HEK293 (cell line): Measurements from ENCODE around the gene DNAH9.

Experiments used
- GLI4 ChIP-seq: fragments of 450-650 bp; formaldehyde crosslinking; IDR thresholded peaks from 2 replicates; pipeline ENCODE4 v1.5.1; 2016; ENCODE audit warnings: missing biosample characterization, missing genetic modification characterization
- MEIS1 ChIP-seq: sonication (generic); formaldehyde crosslinking; IDR thresholded peaks from 2 replicates; pipeline ENCODE4 v1.8.1; 2022; ENCODE audit warnings: missing genetic modification reagents, mild to moderate bottlenecking, borderline replicate concordance
- MYNN ChIP-seq: fragments of 450-650 bp; formaldehyde crosslinking; IDR thresholded peaks from 2 replicates; pipeline ENCODE4 v1.5.1; 2016; ENCODE audit warnings: missing biosample characterization, missing genetic modification characterization, borderline replicate concordance
- PRDM2 ChIP-seq: fragments of 450-650 bp; formaldehyde crosslinking; IDR thresholded peaks from 2 replicates; pipeline ENCODE4 v1.5.1; 2016; ENCODE audit warnings: missing biosample characterization, missing genetic modification characterization, borderline replicate concordance
- RBAK ChIP-seq: fragments of 450-650 bp; formaldehyde crosslinking; IDR thresholded peaks from 2 replicates; pipeline ENCODE4 v1.5.1; 2016; ENCODE audit warnings: missing biosample characterization, missing genetic modification characterization
- REPIN1 ChIP-seq: fragments of 450-650 bp; formaldehyde crosslinking; IDR thresholded peaks from 2 replicates; pipeline ENCODE4 v1.5.1; 2017; ENCODE audit warnings: missing biosample characterization, missing genetic modification characterization, low read depth
- YY1 ChIP-seq: fragments of 450-650 bp; formaldehyde crosslinking; IDR thresholded peaks from 2 replicates; pipeline ENCODE4 v1.5.1; 2018; ENCODE audit warnings: missing biosample characterization, missing genetic modification characterization
- ZIC2 ChIP-seq: fragments of 450-650 bp; formaldehyde crosslinking; IDR thresholded peaks from 2 replicates; pipeline ENCODE4 v1.5.1; 2016; ENCODE audit warnings: missing biosample characterization, missing genetic modification characterization
- ZNF274 ChIP-seq, 2 experiments: fragments of 200-500 bp in 1 of 2; fragments of 450-650 bp in 1 of 2; sonication (Bioruptor generic) in 1 of 2; formaldehyde crosslinking in 1 of 2; IDR thresholded peaks; 2 replicates each; pipeline versions ENCODE4 v1.5.1 to v1.6.1; 2014 to 2016; ENCODE audit warnings: borderline replicate concordance in 1 of 2, inconsistent platforms in 1 of 2, low read length in 1 of 2, missing biosample characterization in 1 of 2, missing genetic modification characterization in 1 of 2
- ZNF335 ChIP-seq: fragments of 450-650 bp; formaldehyde crosslinking; conservative IDR thresholded peaks from 2 replicates; pipeline ENCODE4 v1.5.1; 2016; ENCODE audit warnings: missing biosample characterization, missing genetic modification characterization
- TF ChIP-seq, protein P1 (sequence below): fragments of 450-650 bp; formaldehyde crosslinking; IDR thresholded peaks from 2 replicates; pipeline ENCODE4 v1.5.1; 2017; ENCODE audit warnings: missing biosample characterization, missing genetic modification characterization
- TF ChIP-seq, protein P2 (sequence below): fragments of 450-650 bp; formaldehyde crosslinking; IDR thresholded peaks from 2 replicates; pipeline ENCODE4 v1.5.1; 2016; ENCODE audit warnings: missing biosample characterization, missing genetic modification characterization

- TF ChIP-seq MEIS1 (CRISPR knock-in tag) (no peak), MYNN (tag by site-specific recombination) (no peak), ZNF274 (IDR thresholded peaks at IDR 0.05; ENCODE audit: low read length) (no peak), ZNF274 (tag by site-specific recombination; IDR thresholded peaks at IDR 0.05; ENCODE audit: borderline replicate concordance) (no peak), RBAK (tag by site-specific recombination) (no peak), ZIC2 (tag by site-specific recombination) (no peak), ZNF335 (tag by site-specific recombination) (no peak), GLI4 (tag by site-specific recombination) (no peak), REPIN1 (tag by site-specific recombination) (no peak), PRDM2 (tag by site-specific recombination) (no peak), YY1 (no peak)
- TF ChIP-seq, protein P1, sequence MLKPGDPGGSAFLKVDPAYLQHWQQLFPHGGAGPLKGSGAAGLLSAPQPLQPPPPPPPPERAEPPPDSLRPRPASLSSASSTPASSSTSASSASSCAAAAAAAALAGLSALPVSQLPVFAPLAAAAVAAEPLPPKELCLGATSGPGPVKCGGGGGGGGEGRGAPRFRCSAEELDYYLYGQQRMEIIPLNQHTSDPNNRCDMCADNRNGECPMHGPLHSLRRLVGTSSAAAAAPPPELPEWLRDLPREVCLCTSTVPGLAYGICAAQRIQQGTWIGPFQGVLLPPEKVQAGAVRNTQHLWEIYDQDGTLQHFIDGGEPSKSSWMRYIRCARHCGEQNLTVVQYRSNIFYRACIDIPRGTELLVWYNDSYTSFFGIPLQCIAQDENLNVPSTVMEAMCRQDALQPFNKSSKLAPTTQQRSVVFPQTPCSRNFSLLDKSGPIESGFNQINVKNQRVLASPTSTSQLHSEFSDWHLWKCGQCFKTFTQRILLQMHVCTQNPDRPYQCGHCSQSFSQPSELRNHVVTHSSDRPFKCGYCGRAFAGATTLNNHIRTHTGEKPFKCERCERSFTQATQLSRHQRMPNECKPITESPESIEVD (tag by site-specific recombination) = no peak
- TF ChIP-seq, protein P2, sequence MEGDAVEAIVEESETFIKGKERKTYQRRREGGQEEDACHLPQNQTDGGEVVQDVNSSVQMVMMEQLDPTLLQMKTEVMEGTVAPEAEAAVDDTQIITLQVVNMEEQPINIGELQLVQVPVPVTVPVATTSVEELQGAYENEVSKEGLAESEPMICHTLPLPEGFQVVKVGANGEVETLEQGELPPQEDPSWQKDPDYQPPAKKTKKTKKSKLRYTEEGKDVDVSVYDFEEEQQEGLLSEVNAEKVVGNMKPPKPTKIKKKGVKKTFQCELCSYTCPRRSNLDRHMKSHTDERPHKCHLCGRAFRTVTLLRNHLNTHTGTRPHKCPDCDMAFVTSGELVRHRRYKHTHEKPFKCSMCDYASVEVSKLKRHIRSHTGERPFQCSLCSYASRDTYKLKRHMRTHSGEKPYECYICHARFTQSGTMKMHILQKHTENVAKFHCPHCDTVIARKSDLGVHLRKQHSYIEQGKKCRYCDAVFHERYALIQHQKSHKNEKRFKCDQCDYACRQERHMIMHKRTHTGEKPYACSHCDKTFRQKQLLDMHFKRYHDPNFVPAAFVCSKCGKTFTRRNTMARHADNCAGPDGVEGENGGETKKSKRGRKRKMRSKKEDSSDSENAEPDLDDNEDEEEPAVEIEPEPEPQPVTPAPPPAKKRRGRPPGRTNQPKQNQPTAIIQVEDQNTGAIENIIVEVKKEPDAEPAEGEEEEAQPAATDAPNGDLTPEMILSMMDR (tag by site-specific recombination) = no peak
These were observed 382.5 kb downstream of the DNAH9 start for GRCh38 chr17:11980813-11981212.
